Testis (tissue), 2 donors: ENCODE measurements around the gene CTNNA2.

Experiments
- CTCF ChIP-seq, 3 experiments: fragments of 450-650 bp in 2 of 3; fragments of 200-600 bp in 1 of 3; sonication (generic) in 1 of 3; IDR thresholded peaks; one replicate each; pipeline ENCODE4 v1.5.1; 2016 to 2019; ENCODE audit warnings: antibody characterized with exemption in 3 of 3, mild to moderate bottlenecking in 2 of 3, moderate library complexity in 1 of 3
- POLR2A ChIP-seq: fragments of 450-650 bp; IDR thresholded peaks from one replicate; pipeline ENCODE4 v1.6.1; 2017; ENCODE audit warnings: antibody characterized with exemption, mild to moderate bottlenecking, moderate library complexity

DNA sequence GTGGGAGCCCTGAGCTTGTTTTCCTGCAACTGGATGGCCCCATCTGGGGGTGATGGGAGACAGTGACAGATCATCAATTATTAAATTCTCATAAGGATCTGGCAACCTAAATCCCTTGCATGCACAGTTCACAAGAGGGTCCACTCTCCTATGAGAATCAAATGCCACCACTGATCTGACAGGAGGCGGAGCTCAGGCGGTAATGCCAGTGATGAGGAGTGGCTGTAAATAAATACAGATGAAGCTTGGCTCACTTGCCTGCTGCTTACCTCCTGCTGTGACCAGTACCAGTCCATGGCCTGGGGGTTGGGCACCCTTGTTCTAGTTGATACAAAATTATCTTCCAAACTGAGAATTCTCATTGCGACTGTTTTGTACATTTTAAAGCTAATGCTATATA is 258.6 kb downstream of the CTNNA2 start:
- TF ChIP-seq CTCF (IDR thresholded peaks at IDR 0.05), result no peak
- TF ChIP-seq POLR2A, result no peak
